ENCODE results near the gene ADGRA1. TPM values are rescaled to one million over a fixed set of nuclear protein-coding genes. Genes with fewer than 3 reads are reported as not detected.

The ADGRA1 gene
- total and polyA plus RNA-seq, 2 donors (not counting 3 experiments of a cell fraction or from before 2014, with no cell fraction given) = not detected

GRCh38 chr10:133056001-133056400 lies 31.7 kb upstream of the ADGRA1 start:
- Histone ChIP-seq H4K20me1 (replicated peaks; ENCODE audit: control insufficient read depth, extremely low read depth, insufficient read depth, low read length) (no peaks in the 10 kb centered on the region), H2AFZ (ENCODE audit: low read depth, low read length) (no peak overlapping the region), H3K27ac (ENCODE audit: insufficient read depth, low read depth, low read length) (no peak overlapping the region), H3K4me2 (ENCODE audit: insufficient read depth, low read length) (no peak overlapping the region), H3K4me1 (ENCODE audit: control insufficient read depth, extremely low read depth, insufficient read depth, low read length) (no peaks in the 10 kb centered on the region), H3K9me3 (replicated peaks; ENCODE audit: control insufficient read depth, insufficient read depth, low read length) (peaks cover 2% of the 10 kb centered on the region), H3K9me1 (replicated peaks; ENCODE audit: control insufficient read depth, extremely low read depth, insufficient read depth, low read length) (no peaks in the 10 kb centered on the region), H3K36me3 (ENCODE audit: control insufficient read depth in 2 of 2, extremely low read depth in 1 of 2, insufficient read depth in 2 of 2, low read length in 2 of 2) (no peaks in the 10 kb centered on the region), H3K79me2 (ENCODE audit: control insufficient read depth, insufficient read depth, low read length) (no peaks in the 10 kb centered on the region), H3K27me3 (ENCODE audit: control insufficient read depth in 2 of 2, insufficient read depth in 2 of 2, low read length in 2 of 2) (no peaks in the 10 kb centered on the region), H3K4me3 (replicated peaks in 1 of 3; ENCODE audit: insufficient read depth in 1 of 3, low read depth in 1 of 3, low read length in 3 of 3) (no peak overlapping the region), H3K9ac (replicated peaks; ENCODE audit: extremely low read depth, insufficient read depth, low read length) (no peak overlapping the region)
- CTCF ChIA-PET = no interaction called here
- TF ChIP-seq GATA2 (IDR thresholded peaks at IDR 0.05; ENCODE audit: insufficient read depth, insufficient read length, low read depth, low read length) (no peak), JUN (IDR thresholded peaks at IDR 0.05; ENCODE audit: borderline replicate concordance, insufficient read depth, insufficient read length, low read depth) (no peak), EZH2 (IDR thresholded peaks at IDR 0.05; ENCODE audit: borderline replicate concordance, low read depth, low read length, severe bottlenecking) (no peak), MYC (IDR thresholded peaks at IDR 0.05; ENCODE audit: low read depth, low read length) (no peak)
- no peak for FAIRE-seq
- no peak for DNase-seq (ENCODE audit: low read depth, low spot score)
- intact Hi-C loops (cut with micrococcal nuclease) (no loop called here), dilution Hi-C loops (cut with MboI; ENCODE audit: extremely low pct_ligation_motif_present, low sequenced_read_pairs) (no loop called here)
- POLR2A ChIA-PET = no interaction called here
- no TSS peak for BruUV-seq (replicated peaks)

DNA sequence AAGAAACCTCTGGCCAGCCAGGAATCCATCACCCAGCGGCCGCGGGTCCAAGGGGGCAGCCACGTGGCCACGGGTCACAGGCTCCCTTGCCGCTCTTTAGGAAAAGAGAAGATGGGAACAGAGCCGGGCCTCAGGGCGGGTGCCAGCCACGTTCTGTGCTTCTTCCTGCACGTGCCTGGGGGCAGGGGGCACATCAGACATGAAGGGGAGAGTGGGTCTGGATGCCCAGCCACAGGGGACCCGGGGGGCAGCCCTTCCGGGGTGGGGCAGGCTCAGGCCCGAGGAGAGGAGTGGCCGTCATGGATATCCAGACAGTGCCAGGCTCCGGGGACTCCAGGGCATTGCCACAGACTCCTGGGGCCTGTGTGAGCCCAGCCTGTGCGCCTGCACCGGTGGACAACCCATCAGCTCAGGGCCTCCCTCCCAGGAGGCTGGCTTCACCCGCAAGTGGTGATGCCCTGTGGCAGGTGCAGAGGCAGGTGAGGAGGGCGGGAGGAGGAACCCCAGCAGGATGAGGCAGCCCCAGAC lies 31.0 kb upstream of the ADGRA1 start:
- CTCF ChIA-PET = no interaction called here
- no peak overlapping the region for H3K9ac ChIP-seq (replicated peaks; ENCODE audit: extremely low read depth, insufficient read depth, low read length)
- intact Hi-C loops (cut with micrococcal nuclease) (no loop called here), dilution Hi-C loops (cut with MboI; ENCODE audit: extremely low pct_ligation_motif_present, low sequenced_read_pairs) (no loop called here)
- H3K79me2 ChIP-seq (ENCODE audit: control insufficient read depth, insufficient read depth, low read length) = no peaks in the 10 kb centered on the region
- POLR2A ChIA-PET = no interaction called here
- H2AFZ ChIP-seq (ENCODE audit: low read depth, low read length) = no peak overlapping the region
- no peaks in the 10 kb centered on the region for H4K20me1 ChIP-seq (replicated peaks; ENCODE audit: control insufficient read depth, extremely low read depth, insufficient read depth, low read length)
- H3K27ac ChIP-seq (ENCODE audit: insufficient read depth, low read depth, low read length) = no peak overlapping the region
- H3K4me3 ChIP-seq (replicated peaks in 1 of 3; ENCODE audit: insufficient read depth in 1 of 3, low read depth in 1 of 3, low read length in 3 of 3) = no peak overlapping the region
- no peak overlapping the region for H3K4me2 ChIP-seq (ENCODE audit: insufficient read depth, low read length)
- no peaks in the 10 kb centered on the region for H3K36me3 ChIP-seq (ENCODE audit: control insufficient read depth in 2 of 2, extremely low read depth in 1 of 2, insufficient read depth in 2 of 2, low read length in 2 of 2)
- peaks cover 2% of the 10 kb centered on the region for H3K9me3 ChIP-seq (replicated peaks; ENCODE audit: control insufficient read depth, insufficient read depth, low read length)
- DNase-seq (ENCODE audit: low read depth, low spot score) (no peak), FAIRE-seq (no peak)
- TF ChIP-seq, protein P1, sequence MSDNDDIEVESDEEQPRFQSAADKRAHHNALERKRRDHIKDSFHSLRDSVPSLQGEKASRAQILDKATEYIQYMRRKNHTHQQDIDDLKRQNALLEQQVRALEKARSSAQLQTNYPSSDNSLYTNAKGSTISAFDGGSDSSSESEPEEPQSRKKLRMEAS (IDR thresholded peaks at IDR 0.05; ENCODE audit: insufficient read depth, insufficient read length) = no peak
- TF ChIP-seq JUN (IDR thresholded peaks at IDR 0.05; ENCODE audit: borderline replicate concordance, insufficient read depth, insufficient read length, low read depth) = no peak
- BruUV-seq (replicated peaks) = no TSS peak
- H3K27me3 ChIP-seq (ENCODE audit: control insufficient read depth in 2 of 2, insufficient read depth in 2 of 2, low read length in 2 of 2) = no peaks in the 10 kb centered on the region
- no peaks in the 10 kb centered on the region for H3K9me1 ChIP-seq (replicated peaks; ENCODE audit: control insufficient read depth, extremely low read depth, insufficient read depth, low read length)
- H3K4me1 ChIP-seq (ENCODE audit: control insufficient read depth, extremely low read depth, insufficient read depth, low read length) = no peaks in the 10 kb centered on the region
